HG03139 (cell line): ENCODE results near the gene ANKK1.

ENCODE experiments used
- ATAC-seq: cut with Tn5 transposase; IDR thresholded peaks from one replicate; pipeline ENCODE4 v1.9.1; 2021; ENCODE audit not compliant: unreplicated experiment

The ANKK1 gene

GRCh38 chr11:113376156-113376555 is 11.4 kb upstream of the ANKK1 start:
- ATAC-seq: no peak

GRCh38 chr11:113377681-113378412 is 9.7 kb upstream of the ANKK1 start:
- no peak for ATAC-seq

GRCh38 chr11:113378692-113379091 is 8.9 kb upstream of the ANKK1 start:
- no peak for ATAC-seq

- ATAC-seq: no peak
Measured at GRCh38 chr11:113382121-113382520, 5.5 kb upstream of the ANKK1 start.

GRCh38 chr11:113384551-113384950 is 3.0 kb upstream of the ANKK1 start:
- no peak for ATAC-seq

GRCh38 chr11:113385749-113386148 is 1.8 kb upstream of the ANKK1 start:
- ATAC-seq: no peak

GRCh38 chr11:113386866-113387265 is 713 bp upstream of the ANKK1 start:
- no peak for ATAC-seq

GRCh38 chr11:113389272-113389671 is 1.7 kb downstream of the ANKK1 start:
- no peak for ATAC-seq

GRCh38 chr11:113392236-113392921 is 4.8 kb downstream of the ANKK1 start:
- no peak for ATAC-seq

- no peak for ATAC-seq
Measured at GRCh38 chr11:113393501-113393985, 6.0 kb downstream of the ANKK1 start.

- ATAC-seq: no peak
Measured at GRCh38 chr11:113394919-113395318, 7.3 kb downstream of the ANKK1 start.

GRCh38 chr11:113395782-113396336 is 8.3 kb downstream of the ANKK1 start:
- ATAC-seq: no peak

GRCh38 chr11:113396690-113397089 is 9.1 kb downstream of the ANKK1 start:
- no peak for ATAC-seq

GRCh38 chr11:113397212-113397611 is 9.6 kb downstream of the ANKK1 start:
- ATAC-seq: no peak

GRCh38 chr11:113397821-113398220 is 10.2 kb downstream of the ANKK1 start:
- no peak for ATAC-seq

- no peak for ATAC-seq
Measured at GRCh38 chr11:113398669-113399430, 11.3 kb downstream of the ANKK1 start.

- no peak for ATAC-seq
Measured at GRCh38 chr11:113400631-113401230, 13.2 kb downstream of the ANKK1 start.

- ATAC-seq: no peak
Measured at GRCh38 chr11:113401718-113402117, 14.1 kb downstream of the ANKK1 start.

GRCh38 chr11:113404859-113405430 is 17.4 kb downstream of the ANKK1 start:
- ATAC-seq: no peak

- no peak for ATAC-seq
Measured at GRCh38 chr11:113405724-113406478, 18.3 kb downstream of the ANKK1 start.
